Measurements from ENCODE around the gene KLHDC9.
"Not testable (repeated sequence)": the region's sequence is repeated elsewhere in the genome, so short reads cannot be mapped to it uniquely, and the experiment has no call there.

KLHDC9 gene, protein sequence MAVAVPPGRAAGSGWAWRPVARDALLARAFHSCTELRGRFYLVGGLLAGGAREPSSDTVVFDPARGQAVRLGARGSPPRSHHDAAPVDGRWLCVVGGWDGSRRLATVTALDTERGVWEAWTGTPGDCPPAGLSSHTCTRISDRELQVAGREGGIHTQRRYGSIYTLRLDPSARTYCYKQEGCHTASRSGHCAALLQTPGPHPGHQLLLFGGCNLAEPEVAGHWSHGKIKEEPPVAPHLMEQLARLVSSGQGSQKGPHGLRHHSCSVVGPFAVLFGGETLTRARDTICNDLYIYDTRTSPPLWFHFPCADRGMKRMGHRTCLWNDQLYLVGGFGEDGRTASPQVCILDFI

GRCh38 chr1:161098210-161099068 is at the start of gene KLHDC9:
TSS of gene KLHDC9 (plus strand) at chr1:161098361. CDS start at chr1:161098536, 175 bp downstream.
- DNase-seq (ENCODE audit: low read depth) = peak; percentile 58

DNA sequence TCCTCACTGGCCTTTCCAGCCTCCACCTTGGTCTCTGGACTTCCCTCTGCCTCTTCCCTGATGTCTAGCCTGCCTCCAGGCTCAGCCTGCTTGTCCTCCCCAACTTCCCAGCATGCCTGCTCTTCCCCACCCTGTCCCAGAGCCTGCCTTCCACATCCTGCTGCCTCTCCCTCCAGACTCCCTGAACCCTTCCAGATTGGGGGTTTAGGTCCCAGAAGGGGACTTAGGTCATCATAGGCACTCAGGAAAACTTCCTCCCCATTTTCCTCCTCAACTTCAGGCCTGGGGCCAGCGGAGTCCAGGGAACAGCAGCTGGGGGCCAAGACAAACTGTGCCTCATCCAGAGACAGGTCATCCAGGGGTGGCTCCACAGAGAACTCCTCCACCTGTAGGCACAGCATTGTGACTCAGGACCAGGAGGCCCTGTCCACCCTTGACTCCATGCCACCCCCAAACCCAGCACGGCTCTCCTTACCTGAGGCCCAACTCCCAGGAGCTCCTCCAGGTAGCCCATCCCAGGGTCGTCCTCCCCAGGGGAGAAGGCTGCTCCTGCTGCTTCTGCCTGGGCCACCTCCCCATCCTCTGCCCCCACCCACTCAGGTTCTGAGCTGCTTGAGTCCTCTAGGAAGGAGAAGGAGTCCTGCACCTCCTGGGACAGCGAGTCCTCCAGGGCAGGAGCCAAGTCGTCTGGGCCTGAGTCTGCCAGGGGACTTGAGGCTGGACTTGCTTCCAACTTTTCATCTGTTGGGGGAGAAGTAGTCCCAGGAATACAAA is 49.0 kb upstream of the KLHDC9 start:
- DNase-seq (ENCODE audit: low read depth) = no peak

- DNase-seq (ENCODE audit: low read depth) = no peak
Observed at GRCh38 chr1:161051219-161051618, 46.9 kb upstream of the KLHDC9 start.

DNA sequence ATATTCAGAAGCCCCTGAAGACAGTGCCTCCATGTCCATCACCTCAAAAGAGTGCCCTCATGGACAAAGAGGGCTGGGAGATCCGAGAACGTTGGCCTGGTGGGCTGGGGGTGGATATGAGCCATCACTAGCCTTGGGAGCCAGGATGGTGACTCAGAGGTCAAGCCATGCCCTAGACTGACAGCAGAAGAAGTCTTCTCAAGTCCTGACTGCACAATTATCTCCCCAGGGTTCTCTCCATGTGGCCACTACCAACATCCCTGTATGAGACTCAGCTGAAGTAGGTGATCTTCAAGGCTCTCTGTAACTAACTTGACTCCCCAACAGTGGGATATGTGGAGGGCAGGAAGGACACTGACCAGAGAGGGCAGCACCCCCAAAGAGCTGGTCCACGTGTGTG is 45.3 kb upstream of the KLHDC9 start:
- no peak for DNase-seq (ENCODE audit: low read depth)

DNA sequence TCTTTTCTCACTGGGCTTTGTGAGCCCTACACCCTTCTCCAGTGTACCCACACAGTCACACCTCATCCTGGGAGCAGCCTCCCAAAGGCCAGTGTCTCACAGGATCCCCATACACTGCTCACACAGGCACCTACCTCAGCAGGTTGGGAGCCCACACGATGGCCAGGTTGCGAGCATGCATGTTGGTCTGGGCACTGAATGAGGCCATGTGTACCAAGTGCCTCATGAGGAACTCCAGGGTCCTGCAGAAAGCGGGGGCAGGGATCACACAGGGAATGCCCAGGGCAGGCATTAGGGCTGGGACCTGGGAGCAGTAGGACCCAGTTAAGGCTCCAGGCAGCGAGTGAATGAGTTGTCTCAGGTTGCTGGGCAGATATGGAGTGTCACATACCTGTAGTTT is 43.9 kb upstream of the KLHDC9 start:
- DNase-seq (ENCODE audit: low read depth) = no peak

DNA sequence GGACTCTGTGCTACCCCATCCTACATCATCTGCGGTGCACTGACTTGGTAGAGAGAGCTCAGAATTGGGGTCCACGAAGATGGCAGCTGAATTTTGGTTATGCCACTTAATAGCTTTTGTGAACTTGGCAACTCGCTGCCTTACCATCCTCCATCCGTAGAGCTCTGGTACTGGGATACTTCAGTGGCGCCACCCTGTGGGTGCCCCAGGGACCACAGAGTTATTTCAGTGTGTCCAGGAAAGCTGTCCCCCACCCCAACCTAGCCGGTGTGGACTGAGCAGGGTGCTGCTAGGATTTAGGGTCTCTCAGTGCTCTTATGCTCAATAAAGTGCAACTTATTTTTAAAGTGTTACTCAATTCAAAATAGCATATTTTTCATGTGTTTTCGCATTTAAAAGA is 43.4 kb upstream of the KLHDC9 start:
- DNase-seq (ENCODE audit: low read depth) = no peak

DNA sequence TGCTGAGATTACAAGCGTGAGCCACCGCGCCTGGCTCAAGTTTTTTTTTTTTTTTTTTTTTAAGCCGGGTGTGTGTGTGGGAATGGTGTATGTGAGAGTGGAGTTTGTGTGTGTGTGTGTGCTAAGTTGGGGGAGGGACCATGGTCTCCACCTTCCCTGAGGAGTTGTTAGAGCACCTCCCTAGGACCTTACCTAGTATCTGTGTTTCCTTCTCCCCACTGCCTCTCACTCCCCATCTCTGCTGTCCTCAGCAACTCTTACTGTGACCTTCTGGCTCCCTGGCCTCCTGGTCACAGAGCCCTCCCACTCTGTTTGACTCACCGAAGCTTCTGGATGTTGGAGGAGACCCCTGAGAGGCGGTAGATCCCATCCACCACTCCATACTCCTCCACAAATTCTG is 38.9 kb upstream of the KLHDC9 start:
- no peak for DNase-seq (ENCODE audit: low read depth)

GRCh38 chr1:161061419-161061818 is 36.7 kb upstream of the KLHDC9 start:
- DNase-seq (ENCODE audit: low read depth) = no peak

DNA sequence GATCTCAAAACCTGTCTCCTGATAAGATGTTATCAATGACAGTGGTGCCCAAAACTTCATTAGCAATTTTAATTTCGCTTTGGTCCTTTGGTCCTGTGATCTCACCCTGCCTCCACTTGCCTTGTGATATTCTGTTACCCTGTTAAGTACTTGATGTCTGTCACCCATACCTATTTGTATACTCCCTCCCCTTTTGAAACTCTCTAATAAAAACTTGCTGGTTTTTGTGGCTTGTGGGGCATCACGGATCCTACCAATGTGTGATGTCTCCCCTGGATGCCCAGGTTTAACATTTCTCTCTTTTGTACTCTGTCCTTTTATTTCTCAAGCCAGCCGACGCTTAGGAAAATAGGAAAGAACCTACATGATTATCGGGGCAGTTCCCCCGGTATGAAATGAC is 34.2 kb upstream of the KLHDC9 start:
- DNase-seq (ENCODE audit: low read depth) = not testable (repeated sequence)

- not testable (repeated sequence) for DNase-seq (ENCODE audit: low read depth)
Observed at GRCh38 chr1:161065681-161066080, 32.5 kb upstream of the KLHDC9 start.

- DNase-seq (ENCODE audit: low read depth) = no peak
Observed at GRCh38 chr1:161066694-161067093, 31.5 kb upstream of the KLHDC9 start.

DNA sequence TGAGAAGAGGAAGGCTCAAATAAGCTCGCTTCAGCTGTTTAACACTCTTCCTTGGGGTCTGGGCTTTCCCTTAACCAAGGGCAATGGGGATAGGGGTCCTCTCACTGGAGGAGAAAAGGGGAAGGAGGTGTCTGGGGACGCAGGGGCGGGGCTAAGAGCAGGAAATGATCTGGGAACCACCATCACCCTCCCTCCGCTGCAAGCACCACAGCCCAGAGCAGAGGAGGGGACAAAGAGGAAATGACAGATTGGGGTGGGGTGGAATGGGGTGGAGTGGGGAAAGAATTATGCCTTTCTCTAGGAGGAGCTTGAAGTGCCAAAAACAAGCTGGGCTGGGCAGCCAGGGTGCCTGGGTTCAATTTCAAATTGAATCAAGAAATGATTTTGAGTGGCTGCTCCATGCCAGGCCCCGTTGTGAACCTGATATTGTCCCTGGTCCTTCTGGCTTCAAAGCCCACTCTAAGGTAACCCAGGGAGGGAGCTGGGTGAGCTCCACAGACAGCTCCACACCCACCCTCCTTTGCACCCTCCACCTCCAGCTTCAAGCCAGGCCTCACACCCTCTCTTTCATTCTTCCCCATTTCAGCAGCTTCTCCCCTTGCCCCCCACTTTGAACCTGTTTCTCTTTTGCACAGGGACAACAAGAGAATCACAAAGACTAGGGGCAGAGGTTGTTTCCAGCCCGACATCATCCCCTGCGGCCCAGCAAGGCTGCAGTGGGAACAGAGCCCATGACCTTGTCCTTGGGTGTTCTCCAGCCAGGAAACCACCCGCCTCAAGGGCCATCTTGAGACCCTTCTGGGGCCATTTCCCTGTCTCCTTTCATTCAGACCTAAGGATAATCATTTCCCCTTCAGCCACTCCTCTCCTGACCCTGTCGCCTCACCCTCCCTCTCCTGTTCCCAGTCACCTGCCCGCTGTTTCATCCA is 29.6 kb upstream of the KLHDC9 start:
- peak; percentile 70 for DNase-seq (ENCODE audit: low read depth)

DNA sequence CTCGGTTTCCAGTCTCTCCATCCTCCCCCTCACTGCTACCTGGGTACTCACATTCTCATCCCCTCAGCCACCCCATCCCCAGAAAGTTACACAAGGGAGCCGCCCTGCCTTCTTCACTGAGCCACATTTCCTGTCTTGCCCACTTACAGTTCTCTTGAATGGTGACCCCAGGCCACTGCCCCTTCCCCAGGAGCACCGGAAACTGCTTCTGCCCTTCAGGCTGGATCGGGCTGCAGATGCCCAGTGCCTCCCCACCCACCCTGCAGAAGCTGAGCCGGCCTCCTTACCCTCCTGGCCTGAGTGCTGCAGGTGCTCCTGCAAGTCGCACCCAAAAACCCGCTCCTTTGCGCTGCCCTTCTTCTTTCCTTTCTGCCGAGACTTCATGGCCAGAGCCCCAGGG is 28.9 kb upstream of the KLHDC9 start:
- DNase-seq (ENCODE audit: low read depth) = no peak

GRCh38 chr1:161069731-161070270 is 28.4 kb upstream of the KLHDC9 start, which contains the start of gene ARHGAP30:
TSS of gene ARHGAP30 (minus strand) at chr1:161069891. CDS start at chr1:161069624, 267 bp downstream.
- DNase-seq (ENCODE audit: low read depth) = peak; percentile 76

GRCh38 chr1:161070761-161071160 is 27.4 kb upstream of the KLHDC9 start:
- no peak for DNase-seq (ENCODE audit: low read depth)

DNA sequence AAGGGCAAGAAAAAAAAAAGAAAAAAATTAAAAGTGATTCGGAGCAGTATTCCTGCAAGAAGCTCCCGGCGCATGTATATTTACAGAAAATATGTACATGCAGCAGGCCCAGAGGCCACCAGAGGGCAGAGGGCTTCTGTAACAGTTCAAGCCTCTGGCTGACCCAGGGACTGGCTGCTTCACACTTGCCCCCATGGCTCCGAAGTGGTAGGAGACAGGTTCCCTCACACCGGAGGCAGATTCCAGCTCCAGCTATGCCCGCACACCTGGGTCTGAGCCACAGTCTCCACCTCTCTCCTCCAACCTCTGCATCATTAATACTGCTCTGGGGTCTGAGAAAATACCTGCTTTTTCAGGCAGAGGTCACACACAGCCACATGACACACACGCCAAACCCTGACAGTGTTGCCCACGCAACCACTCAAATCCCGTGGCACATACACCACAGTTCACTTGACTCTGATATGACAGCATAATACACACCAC is 26.2 kb upstream of the KLHDC9 start:
- DNase-seq (ENCODE audit: low read depth) = peak; percentile 13

DNA sequence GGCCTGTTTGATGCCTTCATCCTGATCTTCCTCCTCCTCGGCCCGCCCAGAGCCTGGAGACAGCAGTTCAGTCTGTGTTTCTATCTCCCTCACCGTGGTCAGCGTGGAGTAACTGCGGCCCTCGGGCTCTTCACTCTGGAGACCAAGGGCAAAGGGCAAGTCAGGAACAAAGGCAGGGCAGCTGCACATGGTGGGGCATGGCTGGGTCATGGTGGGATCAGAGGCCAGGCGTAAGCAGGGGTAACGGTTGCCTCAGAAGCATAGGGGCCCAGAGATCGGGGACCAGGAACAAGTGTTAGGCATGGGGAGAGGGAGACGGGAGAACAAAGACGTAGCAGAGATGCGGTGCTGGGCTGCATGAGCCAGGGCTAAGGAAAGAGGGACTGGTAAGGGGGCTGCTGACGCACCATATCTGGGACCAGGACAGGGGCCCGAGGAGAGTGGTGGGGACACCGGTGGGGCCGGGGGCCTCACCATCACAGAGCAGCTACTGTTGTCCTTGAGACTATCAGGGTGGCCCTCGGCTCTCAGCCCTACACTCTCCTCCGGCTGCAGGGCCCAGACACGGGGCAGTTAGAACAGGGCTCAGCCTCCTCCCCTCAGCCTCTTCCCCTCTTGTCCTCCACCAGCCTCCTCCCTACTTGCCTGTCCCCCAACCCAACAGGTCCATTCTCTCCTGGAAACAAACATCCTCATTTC is 25.3 kb upstream of the KLHDC9 start:
- DNase-seq (ENCODE audit: low read depth) = no peak

DNA sequence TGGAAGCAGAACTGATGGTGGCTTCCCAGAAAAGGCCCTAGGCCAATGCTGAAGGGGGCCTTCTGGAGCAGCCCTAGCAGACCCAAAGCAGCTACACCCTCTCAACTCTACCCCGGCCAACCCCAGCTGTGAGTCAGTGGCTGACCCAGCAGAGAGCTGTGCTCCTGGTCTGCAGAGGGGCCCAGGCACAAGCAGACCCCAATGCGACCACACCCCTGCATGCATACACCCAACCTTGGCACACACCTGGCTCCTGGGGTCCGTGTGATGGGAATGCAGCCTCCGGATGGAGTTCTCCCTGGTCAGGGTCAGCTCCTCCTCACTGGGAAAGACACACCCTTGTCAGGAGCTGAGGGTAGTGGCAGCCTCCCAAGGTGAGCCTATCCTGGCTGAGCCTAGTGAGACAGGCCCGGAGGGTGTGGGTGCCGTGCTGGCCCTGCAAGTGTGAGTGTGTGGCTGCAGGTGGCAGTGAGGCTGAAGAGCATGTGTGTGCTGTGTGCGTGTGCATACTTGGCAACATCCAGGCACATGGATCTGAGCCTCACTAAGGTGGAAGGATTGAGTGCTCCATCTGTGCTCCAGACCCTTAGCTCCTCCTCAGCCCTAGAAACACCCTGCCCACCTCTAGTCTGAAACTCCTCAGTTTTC is 24.6 kb upstream of the KLHDC9 start:
- DNase-seq (ENCODE audit: low read depth) = no peak

GRCh38 chr1:161074676-161075368 is 23.3 kb upstream of the KLHDC9 start:
- DNase-seq (ENCODE audit: low read depth) = no peak
